ENCODE measurements around the gene RNF11. TPM values are rescaled to one million over a fixed set of nuclear protein-coding genes. Genes with fewer than 3 reads are reported as not detected.

RNF11 gene
- total and polyA plus RNA-seq, 4 donors = 24.1 to 102 (median 48.7) TPM

- Histone ChIP-seq H3K27ac (ENCODE audit: low read depth in 1 of 2, low read length in 2 of 2) (no peak overlapping the region), H3K4me3 (ENCODE audit: low read depth in 1 of 3, low read length in 3 of 3) (no peak overlapping the region), H3K9ac (ENCODE audit: low read depth in 1 of 2, low read length in 2 of 2) (no peak overlapping the region), H3K27me3 (ENCODE audit: control insufficient read depth in 4 of 4, insufficient read depth in 4 of 4, low read length in 3 of 4) (no peaks in the 10 kb centered on the region), H3K9me3 (ENCODE audit: control insufficient read depth in 4 of 4, low read length in 3 of 4) (no peaks in the 10 kb centered on the region), H3K4me1 (ENCODE audit: control insufficient read depth in 4 of 4, insufficient read depth in 4 of 4, low read length in 3 of 4) (peaks cover 7 to 24% (median 12%) of the 10 kb centered on the region in 4 donors), H3K36me3 (ENCODE audit: control insufficient read depth in 4 of 4, insufficient read depth in 3 of 4, low read depth in 1 of 4, low read length in 3 of 4) (no peaks in the 10 kb centered on the region)
- WGBS = 84% methylated on average over 3 of the region's 3 CpGs
- TF ChIP-seq RAD21 (IDR thresholded peaks at IDR 0.05) = no peak
- TF ChIP-seq YY1 (IDR thresholded peaks at IDR 0.05) = no peak
- TF ChIP-seq, protein P1, sequence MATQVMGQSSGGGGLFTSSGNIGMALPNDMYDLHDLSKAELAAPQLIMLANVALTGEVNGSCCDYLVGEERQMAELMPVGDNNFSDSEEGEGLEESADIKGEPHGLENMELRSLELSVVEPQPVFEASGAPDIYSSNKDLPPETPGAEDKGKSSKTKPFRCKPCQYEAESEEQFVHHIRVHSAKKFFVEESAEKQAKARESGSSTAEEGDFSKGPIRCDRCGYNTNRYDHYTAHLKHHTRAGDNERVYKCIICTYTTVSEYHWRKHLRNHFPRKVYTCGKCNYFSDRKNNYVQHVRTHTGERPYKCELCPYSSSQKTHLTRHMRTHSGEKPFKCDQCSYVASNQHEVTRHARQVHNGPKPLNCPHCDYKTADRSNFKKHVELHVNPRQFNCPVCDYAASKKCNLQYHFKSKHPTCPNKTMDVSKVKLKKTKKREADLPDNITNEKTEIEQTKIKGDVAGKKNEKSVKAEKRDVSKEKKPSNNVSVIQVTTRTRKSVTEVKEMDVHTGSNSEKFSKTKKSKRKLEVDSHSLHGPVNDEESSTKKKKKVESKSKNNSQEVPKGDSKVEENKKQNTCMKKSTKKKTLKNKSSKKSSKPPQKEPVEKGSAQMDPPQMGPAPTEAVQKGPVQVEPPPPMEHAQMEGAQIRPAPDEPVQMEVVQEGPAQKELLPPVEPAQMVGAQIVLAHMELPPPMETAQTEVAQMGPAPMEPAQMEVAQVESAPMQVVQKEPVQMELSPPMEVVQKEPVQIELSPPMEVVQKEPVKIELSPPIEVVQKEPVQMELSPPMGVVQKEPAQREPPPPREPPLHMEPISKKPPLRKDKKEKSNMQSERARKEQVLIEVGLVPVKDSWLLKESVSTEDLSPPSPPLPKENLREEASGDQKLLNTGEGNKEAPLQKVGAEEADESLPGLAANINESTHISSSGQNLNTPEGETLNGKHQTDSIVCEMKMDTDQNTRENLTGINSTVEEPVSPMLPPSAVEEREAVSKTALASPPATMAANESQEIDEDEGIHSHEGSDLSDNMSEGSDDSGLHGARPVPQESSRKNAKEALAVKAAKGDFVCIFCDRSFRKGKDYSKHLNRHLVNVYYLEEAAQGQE (IDR thresholded peaks at IDR 0.05) = no peak
- TF ChIP-seq EGR1 (IDR thresholded peaks at IDR 0.05; ENCODE audit: low read depth in 2 of 2) = no peak
- no peak for TF ChIP-seq CTCF (IDR thresholded peaks at IDR 0.05; ENCODE audit: low read depth, low read length, missing input control)
- no peak for TF ChIP-seq MAX (IDR thresholded peaks at IDR 0.05)
- TF ChIP-seq SP1 (IDR thresholded peaks at IDR 0.05) = no peak
- TF ChIP-seq ATF3 (IDR thresholded peaks at IDR 0.05) = no peak
- no peak for TF ChIP-seq HNF4G (IDR thresholded peaks at IDR 0.05)
- TF ChIP-seq RXRA (IDR thresholded peaks at IDR 0.05) = no peak
- no peak for TF ChIP-seq JUND (IDR thresholded peaks at IDR 0.05)
- no peak for TF ChIP-seq FOXA2 (IDR thresholded peaks at IDR 0.05)
- no peak for DNase-seq (ENCODE audit: low spot score)
Measured at GRCh38 chr1:51301844-51302162, 65.7 kb downstream of the RNF11 start.

GRCh38 chr1:51302270-51302669 is 66.2 kb downstream of the RNF11 start:
- no peak overlapping the region for H3K27ac ChIP-seq (ENCODE audit: low read depth in 1 of 2, low read length in 2 of 2)
- no peak overlapping the region for H3K4me3 ChIP-seq (ENCODE audit: low read depth in 1 of 3, low read length in 3 of 3)
- DNase-seq (ENCODE audit: low spot score) = no peak
- no peaks in the 10 kb centered on the region for H3K36me3 ChIP-seq (ENCODE audit: control insufficient read depth in 4 of 4, insufficient read depth in 3 of 4, low read depth in 1 of 4, low read length in 3 of 4)
- H3K9ac ChIP-seq (ENCODE audit: low read depth in 1 of 2, low read length in 2 of 2) = no peak overlapping the region
- H3K4me1 ChIP-seq (ENCODE audit: control insufficient read depth in 4 of 4, insufficient read depth in 4 of 4, low read length in 3 of 4) = peaks cover 7 to 19% (median 11%) of the 10 kb centered on the region in 4 donors
- H3K27me3 ChIP-seq (ENCODE audit: control insufficient read depth in 4 of 4, insufficient read depth in 4 of 4, low read length in 3 of 4) = no peaks in the 10 kb centered on the region
- WGBS = 91% methylated on average over 10 of the region's 10 CpGs
- no peaks in the 10 kb centered on the region for H3K9me3 ChIP-seq (ENCODE audit: control insufficient read depth in 4 of 4, low read length in 3 of 4)
- TF ChIP-seq MAX (IDR thresholded peaks at IDR 0.05) (no peak), ZBTB33 (IDR thresholded peaks at IDR 0.05) (no peak), YY1 (IDR thresholded peaks at IDR 0.05) (no peak), SP1 (IDR thresholded peaks at IDR 0.05) (no peak), CTCF (IDR thresholded peaks at IDR 0.05; ENCODE audit: low read depth, low read length, missing input control) (no peak), RAD21 (IDR thresholded peaks at IDR 0.05) (no peak), FOXA1 (IDR thresholded peaks at IDR 0.05) (no peak), GABPA (IDR thresholded peaks at IDR 0.05 in 1 of 2, conservative IDR thresholded peaks at IDR 0.05 in 1 of 2) (no peak), ATF3 (IDR thresholded peaks at IDR 0.05) (no peak), FOXA2 (IDR thresholded peaks at IDR 0.05) (no peak), NR2F2 (IDR thresholded peaks at IDR 0.05) (no peak), HNF4G (IDR thresholded peaks at IDR 0.05) (no peak), EGR1 (IDR thresholded peaks at IDR 0.05; ENCODE audit: low read depth in 2 of 2) (no peak), RXRA (IDR thresholded peaks at IDR 0.05) (no peak), TAF1 (conservative IDR thresholded peaks at IDR 0.05) (no peak)
- TF ChIP-seq, protein P1 (IDR thresholded peaks at IDR 0.05) = no peak
